Smooth muscle cell of the pulmonary artery (primary cell): ENCODE measurements around the gene TRAP1. TPM values are rescaled to one million over a fixed set of nuclear protein-coding genes. Genes with fewer than 3 reads are reported as not detected.

Experiments
- total RNA-seq: library from RNA; depleted of rRNA; stranded (reverse); fragments of >200 nt; gene quantifications from 2 replicates; pipeline ENCODE4 v1.2.3, GENCODE V29; 2014

The TRAP1 gene
- total RNA-seq, result 46.3 and 160 TPM in 2 replicates

GRCh38 chr16:3717235-3718018, at the start of gene TRAP1:
TSS of gene TRAP1 (minus strand) at chr16:3717524. CDS start at chr16:3717508, 16 bp downstream.

DNA sequence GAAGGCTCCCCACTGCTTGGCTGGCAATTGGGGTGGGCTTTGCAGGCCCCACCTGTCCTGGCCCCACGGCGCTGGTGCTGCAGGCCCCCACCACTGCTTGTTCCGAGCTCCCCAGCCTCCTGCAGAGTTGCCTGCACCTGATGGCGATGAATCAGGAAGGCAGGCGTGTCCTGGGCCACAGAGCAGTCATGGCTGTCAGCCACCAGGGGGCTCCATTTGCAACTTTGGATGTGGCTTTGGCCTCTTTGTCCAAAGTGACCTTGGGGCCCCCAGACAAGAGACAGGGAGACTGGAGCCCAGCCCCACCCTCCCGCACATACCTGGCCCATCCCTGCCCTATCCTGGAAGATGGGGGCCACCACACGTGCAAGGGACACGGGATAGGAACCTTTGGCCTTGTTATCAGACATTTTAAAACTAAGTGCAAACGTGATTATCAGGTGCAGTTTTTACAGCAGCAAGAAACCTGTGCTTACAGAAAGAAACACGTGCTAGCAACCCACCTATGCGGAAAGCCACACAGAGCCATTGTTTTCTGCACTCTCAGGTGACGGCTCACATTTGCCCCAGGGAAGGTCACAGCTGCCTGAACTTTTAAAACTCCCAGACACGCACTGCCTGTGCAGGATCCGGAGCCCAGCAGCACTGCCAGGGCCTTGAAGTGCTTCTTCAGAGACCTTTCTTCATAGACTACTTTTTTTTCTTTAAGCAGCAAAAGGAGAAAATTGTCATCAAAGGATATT, 62.9 kb downstream of the TRAP1 start, which contains the start of gene DNASE1:
TSS of gene DNASE1 (plus strand) at position 443 of the 743 bp plus-strand sequence. CDS start 683 bp downstream, outside the sequence.

GRCh38 chr16:3611146-3611975, 106.0 kb downstream of the TRAP1 start, which contains the start of gene SLX4:
TSS of gene SLX4 (minus strand) at chr16:3611606. CDS start at chr16:3608964, 2,642 bp downstream.

Other genes with a start within 250 kb of the TRAP1 start
- gene C16orf90, start 222.0 kb downstream of the TRAP1 start, total RNA-seq, result not detected in 2 replicates
- 16.4 and 16.9 TPM in 2 replicates for gene CLUAP1, start 216.5 kb downstream of the TRAP1 start, total RNA-seq
- gene NLRC3, start 140.1 kb downstream of the TRAP1 start, total RNA-seq, result under 0.01 and 0.07 TPM in 2 replicates
- gene SLX4, start 105.9 kb downstream of the TRAP1 start, total RNA-seq, result 4.9 and 6.1 TPM in 2 replicates
- 23.7 and 26.2 TPM in 2 replicates for gene DNASE1, start 62.8 kb downstream of the TRAP1 start, total RNA-seq
- gene CREBBP, start 163.2 kb upstream of the TRAP1 start, total RNA-seq, result 19.6 and 21.4 TPM in 2 replicates